Activated naive CD4-positive, alpha-beta T cell (primary cell): ENCODE measurements around the gene MAP7D1.

Source experiments
- DNase-seq, 4 experiments: peaks; one replicate each; lab custom pipeline; 2025; lab: John Stamatoyannopoulos, UW

The MAP7D1 gene

DNA sequence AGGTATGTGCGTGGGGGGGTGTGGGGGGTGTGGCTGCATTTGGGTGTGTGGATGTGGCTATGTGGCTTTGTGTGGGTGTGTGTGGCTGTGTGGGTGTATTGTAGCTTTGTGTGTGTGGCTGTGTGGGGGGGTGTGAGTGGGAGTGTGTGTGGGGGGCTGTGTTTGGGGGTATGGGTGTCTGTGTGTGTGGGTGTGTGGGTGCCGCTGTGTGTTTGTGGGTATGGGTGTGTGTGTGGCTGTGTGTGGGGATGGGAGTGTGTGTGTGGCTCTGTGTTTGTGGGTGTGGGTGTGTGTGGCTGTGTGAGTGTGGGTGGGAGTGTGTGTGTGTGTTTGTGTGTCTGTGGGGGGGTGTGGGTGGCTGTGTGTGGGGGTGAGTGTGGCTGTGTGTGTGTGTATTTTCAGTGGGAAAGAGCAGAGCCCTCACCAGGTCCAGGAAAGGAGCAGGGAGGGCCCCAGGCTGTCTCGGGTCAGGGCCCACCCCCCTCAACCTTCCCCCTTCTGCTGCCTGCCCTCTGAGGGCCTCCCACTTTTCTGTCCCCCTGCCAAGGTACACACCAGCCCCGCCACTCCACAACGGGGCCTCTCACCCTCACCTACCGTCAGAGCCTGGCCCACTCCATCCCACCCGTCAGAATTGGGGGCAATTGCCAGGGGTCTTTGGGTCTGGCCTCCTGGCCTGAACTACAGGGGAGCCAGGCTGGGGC is 29.0 kb upstream of the MAP7D1 start:
- no peak for DNase-seq

DNA sequence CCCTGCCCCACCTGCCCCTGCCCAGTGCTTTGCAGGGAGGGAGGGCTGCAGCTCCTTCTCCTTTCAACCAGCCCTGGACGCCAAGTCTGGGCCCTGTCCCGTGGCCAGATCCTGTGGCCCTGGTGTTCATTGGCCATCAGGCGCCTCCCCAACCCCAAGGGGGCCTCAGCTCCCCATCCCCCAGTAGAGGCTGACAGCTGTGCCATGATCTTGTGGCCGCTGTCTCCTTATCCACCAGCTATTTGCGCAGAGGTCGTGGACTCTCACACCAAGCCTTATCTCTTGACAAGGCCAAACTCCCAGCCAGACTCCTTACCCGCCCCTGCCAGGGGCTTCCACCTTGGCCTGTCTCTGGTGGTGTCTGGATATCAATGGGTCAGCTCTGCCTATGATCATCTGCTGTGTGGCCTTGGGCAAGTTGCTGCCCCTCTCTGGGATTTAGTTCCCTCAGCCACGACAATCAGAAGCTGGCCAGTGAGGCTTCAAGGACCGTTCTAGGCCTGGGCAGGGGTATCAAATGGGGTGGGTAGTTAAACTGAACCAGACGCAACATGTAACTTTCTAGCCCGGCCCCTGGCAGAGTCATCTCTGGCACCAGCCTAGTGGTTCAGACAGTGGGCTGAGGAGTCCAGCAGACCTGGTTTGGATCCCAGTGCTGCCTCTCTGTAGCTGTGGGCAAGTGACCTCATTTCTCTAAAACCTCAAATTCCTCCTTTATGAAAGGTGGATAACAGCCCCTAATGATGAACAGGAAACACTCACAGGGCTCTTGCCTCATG is 27.6 kb upstream of the MAP7D1 start:
- no peak for DNase-seq

DNA sequence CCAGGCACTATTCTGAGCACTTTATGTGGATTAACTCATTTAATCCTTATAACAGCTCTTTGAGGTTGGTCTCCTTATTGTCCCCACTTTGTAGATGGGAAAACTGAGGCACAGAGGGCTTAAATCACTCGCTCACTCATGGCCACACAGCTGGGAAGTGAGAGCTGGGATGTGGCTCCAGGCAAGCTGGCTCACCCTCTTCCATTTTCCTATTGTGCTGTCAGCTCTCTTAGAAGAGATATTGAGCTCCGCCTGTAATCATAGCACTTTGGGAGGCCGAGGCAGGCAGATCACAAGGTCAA is 27.1 kb upstream of the MAP7D1 start:
- no peak for DNase-seq

DNA sequence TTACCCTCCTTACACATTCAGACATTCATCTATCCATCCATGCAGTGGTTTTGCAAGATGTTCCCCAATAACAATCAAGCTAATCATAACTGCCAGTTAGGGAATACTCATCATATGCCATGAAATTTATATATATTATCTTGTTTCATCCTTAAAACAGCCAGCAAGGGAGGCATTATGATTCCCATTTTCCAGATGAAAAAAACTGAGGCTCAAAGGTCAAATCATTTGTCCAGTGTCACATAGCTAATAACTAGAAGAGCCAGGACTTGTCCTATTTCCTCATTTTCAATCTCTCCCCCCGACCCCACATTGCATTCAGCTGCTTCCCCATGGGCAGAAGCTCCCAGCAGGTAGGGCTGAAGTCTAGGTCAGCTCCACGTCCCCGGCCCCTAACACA is 23.9 kb upstream of the MAP7D1 start:
- DNase-seq = no peak

DNA sequence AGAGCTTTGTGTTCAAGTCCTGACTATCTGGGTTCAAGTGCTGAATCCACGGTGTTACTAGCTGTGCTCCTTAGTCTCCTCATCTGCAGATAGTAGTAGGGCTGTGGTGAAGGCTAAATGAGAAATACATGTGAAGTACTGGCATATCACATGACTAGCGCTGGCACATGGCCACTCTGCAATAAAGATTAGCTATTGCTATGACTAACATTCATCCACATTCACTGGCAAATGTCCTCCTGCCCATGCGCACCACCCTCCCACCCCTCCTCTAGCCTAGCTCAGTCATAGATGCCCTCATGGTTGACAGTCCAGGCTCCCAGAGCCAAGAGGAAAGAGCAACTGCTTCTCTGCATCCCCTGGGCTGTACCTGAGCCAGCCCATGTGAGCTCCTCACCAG is 22.5 kb upstream of the MAP7D1 start:
- no peak for DNase-seq

DNA sequence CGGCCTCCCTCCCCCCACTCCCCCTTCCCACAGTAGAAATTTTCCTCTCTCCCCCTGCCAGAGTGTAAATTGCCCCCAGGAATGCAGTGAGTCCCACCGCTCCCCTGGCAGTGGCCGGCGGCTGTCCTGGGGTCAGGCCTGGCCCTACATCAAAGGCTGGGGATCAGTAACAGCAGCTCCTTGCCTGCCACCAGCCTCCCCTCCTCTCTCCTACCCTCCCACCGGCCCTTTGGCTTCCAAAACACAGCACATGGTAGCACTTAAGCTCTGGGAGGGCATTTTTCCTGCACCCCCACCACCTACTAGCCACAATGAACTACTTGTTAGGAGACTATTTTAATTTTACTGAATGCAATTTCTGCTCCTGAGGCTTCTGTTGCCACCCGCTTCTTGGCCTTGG is 21.9 kb upstream of the MAP7D1 start:
- no peak for DNase-seq

DNA sequence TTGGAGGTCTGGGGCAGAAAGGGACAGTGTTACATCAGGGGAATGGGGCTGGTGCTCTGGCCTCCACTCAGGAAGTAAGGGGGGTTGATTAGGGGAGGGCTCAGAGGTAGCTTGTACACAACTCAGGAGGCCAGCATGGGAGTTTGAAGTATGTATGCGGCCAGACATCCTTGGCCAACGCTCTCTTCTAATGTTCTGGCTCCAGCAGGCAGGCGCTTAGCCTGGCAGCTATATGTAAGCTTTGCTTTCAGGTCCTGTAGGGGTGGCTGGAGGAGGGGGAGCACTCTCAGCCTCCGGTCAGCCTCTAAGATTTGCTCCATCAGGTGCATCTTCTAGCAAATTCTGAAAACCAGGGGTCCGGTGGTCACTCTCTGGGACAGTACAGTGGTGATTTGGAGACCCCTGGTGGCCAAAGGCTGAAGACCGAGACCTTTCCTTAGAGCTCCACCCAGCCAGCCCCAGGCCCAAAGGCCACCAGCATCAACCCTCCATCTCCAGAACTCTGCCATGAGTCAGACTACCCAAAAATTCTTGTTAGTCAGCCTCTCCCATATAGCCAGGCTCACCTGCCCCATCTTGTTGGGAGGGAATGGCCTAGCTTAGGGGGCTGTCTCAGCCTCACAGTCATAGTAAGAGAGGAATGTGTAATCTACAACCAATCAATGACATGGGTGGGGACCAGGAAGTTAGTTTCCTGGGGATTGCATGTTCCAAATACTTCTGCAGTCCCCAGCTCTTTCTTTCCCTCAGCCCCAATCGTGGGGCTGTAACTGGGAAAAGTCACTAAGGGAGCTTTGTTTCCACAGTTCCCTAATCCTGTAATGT is 21.2 kb upstream of the MAP7D1 start:
- DNase-seq = peak in 1 of 4 experiments; percentile 9

DNA sequence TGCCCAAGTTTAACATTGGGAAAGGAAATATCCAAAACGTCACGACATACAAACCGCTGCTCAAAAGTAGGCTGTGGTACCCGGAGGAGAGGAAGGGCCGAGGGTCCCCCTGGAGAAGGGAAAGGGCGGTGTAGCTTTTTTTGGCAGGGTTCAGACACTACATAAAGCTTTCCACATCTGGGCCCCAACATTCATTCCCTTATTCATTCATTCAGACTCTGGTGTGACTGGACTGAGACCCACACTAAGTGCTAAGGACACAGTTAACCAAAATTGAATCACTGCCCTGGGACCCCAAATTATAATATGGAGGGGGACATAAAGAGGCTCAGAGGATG is 20.7 kb upstream of the MAP7D1 start:
- no peak for DNase-seq

DNA sequence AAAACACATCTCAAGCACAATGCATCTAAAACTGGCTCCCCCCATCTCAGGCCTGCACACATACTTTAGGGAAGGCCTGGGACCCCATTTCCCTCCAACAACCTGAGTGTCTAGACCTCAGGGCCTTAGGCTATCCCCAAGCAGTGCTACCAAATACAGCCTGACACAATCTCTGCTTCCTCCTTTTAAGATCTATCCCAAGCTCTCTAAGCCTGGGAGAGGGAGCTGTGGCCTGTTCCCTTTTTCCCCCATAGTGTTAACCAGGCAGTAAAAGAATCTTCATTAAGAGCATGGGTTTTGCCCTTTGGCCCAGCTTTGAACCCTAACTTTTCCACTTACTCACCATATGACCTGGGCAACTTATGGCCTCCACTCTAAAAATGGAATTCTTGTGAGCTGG is 20.2 kb upstream of the MAP7D1 start:
- no peak for DNase-seq

DNA sequence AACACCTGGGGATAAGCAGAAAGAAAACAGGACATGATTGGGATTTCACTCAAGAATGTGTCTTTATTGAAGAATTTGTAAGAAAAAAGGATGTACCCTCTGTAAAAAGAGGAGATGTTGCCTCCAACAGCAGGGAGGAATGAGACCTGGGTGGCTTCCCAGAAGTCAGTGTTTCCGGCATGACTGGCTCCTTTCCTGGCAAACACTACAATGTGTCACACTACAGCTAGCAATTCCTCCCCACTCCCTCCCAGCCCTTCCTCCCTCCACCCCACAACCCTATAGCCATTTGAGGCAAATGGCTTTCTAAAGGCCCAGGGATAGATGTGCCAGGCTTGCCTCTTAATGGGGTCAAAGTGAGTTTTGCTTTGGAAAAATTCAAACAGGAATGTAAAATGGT is 19.4 kb upstream of the MAP7D1 start:
- no peak for DNase-seq

DNA sequence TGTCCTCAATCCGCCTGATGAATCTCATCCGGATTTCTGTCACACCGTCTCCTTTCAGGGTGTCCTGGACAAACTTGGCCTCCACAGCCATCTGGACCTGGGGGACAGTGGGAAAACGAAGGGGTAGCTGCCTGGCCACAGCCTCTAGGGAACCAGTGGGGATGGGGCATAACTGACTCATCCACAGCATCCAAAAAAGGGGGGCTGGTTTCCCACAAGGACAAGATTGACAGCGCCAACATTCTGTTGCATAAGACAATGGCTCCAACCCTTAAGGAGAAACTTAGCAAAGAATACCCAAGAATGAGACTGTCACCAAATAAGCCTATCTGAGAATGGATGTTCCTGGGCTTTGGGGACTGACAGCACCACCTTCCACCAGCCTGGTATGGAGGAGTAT is 18.7 kb upstream of the MAP7D1 start:
- no peak for DNase-seq

DNA sequence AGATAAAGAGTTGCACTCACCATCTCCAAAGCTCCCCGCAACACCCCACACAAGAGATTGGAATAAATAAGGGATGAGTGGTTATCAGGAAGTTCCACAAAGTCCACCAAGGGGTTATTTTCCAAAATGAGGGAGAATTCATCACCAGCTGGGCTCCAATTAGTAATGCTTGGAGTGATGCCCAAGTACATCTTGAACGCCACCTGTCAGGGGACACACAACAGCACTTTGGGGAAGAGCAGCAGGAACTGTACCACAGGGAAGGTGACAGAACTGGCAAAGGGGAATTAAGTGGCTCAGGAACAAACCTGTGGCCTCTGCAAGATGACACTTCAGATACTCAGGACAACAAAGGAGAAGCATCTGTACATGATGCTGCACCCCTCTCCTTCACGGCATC is 18.2 kb upstream of the MAP7D1 start:
- DNase-seq = no peak

DNA sequence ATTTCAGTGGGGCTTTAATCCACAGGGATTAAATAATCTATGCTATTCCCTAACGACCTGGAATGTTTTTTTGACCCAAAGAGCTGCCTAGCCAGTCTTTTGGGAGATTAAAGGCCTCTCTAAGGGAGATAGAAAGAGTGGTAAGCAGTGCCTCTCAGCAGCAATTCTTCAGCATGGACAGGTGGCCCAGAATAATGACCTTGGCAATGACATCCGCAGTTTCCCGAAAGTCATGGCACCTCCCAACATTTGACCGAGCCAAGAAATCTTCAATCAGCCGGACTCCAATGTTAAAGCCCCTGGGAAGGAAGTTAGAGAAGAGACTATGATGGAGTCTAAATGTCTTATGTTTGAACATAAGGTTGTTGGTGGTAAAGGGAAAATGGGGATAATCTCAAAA is 16.4 kb upstream of the MAP7D1 start:
- DNase-seq = no peak

DNA sequence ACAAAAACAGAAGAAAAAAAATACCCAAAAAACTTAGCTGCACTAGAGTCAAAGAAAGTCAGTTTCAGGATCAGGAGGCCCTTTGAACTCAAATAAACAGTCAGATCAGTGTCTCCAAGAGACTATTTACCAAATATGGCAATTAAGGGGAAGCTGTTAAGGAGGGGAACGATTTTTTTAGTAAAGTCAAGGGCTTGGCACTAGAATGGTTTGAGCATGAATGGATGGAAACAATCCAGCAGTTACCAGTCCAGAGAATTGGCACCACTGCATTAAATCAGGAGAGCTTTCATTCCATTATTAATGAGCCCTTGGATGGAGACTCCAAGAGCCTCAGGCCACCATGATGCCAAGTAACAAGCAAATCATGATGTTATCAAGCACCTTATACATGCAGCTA is 13.8 kb upstream of the MAP7D1 start:
- DNase-seq = no peak

DNA sequence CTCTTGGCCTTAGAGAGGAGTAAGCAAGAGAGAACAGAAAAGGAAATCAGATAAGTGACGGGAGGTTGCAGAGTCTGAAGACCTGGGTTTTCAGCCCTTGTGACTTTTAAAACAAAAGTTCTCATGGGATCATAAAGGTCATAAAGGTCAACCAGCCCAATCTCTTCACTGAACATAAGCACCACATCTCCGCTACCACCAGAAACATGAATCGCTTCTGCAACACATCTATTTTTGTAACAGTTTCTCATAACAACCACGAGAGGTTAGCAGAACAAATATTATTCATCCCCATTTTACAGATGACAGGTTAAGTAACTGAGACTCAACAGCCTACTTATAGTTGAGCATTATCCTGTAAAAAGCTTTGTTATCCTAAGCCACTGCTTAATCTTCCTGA is 12.5 kb upstream of the MAP7D1 start:
- no peak for DNase-seq

DNA sequence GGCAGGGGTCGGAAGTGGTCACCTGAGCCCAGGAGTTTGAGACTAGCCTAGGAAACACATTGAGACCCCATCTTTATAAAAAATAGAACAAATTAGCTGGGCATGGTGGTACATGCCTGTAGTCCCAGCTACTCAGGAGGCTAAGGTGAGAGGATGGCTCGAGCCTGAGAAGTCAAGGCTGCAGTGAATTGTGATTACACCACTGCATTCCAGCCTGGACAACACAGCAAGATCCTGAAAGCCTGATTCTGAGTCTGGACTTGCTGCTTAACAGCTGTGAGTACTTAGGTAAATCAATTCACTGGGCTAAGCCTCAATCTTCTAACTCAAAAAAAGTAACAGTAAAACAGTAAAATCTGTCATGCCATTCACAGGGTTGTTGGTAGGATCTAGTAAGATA is 11.5 kb upstream of the MAP7D1 start:
- no peak for DNase-seq

DNA sequence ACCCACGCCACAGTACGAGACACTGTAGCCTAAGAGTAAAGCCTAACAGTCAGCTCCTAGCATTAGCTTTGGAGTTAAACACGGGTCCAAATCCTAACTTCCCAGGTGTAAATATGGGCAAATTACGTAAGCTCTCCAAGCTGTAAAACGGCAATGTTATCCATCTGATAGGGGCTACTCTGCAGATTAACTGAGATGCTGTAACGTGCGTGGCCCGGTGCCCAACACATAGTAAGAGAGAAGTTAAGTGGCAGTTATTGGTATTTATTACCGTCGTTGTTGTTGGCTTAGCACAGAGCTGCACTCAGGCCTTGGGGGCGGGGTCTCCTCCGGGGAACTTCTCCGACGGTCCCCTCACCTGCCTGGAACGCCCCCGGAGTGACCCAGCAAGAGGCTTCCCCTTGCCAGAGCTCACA is 7.1 kb upstream of the MAP7D1 start:
- DNase-seq = no peak

DNA sequence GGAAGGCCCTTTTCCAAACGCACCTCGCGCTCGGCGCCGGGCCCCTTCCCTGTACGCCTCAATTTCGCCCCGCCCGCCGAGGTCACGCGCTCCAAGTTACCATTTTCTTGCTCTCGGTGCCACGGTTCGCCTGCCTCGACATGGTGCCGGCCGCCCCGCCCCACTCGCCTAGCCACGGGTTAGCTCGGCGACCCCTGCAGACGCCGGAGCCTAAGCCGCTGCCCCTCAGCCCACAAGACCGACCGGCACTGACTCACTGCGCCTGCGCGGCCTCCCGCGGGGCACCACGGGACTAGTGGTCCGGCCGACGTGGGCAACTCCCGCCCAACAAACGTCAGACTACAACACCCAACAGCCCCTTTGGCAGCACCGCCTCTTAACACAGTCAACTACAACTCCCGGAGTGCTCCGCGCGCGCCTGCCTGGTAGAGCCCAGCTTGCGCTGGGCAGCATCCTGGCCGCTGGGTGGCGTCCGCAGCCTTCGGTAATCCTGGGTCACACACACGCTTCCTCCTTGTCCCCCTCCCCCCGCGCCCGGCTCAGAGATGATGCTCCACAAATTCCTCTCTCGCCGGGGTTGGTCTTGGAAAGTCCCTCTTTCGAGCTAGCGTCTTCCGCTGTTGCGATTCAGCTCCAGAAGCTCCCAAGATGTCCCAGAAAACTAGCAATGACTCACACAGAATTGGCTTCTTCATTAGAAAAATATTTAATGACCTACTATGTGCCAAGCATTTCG is 6.6 kb upstream of the MAP7D1 start, which contains the start of gene TRAPPC3:
TRAPPC3 (minus strand) TSS at position 250 of the 736 bp plus-strand sequence; CDS start at position 142, 108 bp downstream.
- peak; percentile 95 to 98 (median 98) for DNase-seq

DNA sequence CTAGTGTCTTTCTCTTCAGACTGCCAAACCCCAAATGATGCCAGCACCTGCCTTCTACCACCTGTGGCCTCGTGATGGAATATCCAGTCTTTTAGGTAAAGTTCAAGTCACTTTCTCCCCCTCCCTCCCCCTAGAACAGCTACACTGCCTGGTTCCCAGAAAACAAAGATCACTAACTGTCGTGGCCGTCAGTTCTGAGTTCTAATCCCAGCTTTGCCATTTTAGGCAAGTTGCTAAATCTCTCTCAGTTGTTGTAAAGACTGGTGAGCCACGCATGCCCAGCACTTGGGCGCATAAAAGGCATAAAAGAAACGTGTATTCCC is 6.0 kb upstream of the MAP7D1 start:
- no peak for DNase-seq

DNA sequence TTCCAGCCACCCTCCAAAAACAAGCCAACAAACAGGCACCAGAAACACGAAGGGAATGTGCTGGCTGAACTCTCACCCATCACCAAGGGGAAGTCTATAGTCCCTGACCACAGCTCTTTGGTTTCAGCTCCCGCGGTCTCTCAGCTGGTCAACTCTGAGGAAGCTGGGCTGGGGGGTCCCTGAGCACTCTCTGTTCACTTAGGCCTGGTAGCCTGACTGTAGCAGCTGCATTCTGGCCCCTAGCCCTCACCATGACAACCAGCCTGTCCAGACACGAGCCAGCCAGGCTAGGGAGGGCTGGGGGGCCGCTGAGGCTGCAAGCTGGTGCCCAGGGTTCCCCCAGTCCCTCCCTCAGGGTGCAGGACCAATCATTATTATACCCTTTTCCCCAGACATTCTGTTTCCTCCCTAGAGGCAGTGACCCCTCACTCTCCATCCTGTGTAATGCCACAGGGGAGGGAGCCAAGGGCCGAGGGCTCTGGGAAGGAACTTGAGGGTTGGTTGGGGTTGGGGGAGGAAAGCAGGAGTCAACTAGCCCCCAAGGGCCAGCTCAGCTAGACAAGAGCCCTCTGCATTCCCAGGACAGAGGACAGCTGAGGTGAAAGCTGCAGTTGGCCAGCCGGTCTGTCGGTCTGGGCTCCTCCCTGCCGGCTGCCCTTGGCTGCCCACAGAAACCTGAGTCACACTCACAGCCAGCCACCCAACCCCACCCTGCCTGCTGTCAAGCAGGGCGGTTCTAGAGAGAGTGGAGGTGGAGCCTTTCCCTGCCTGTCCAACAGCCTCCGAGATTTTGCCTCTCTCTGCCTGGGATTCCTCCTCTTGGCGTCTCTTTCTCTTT is 5.4 kb upstream of the MAP7D1 start:
- peak in 3 of 4 experiments; percentile 18 to 41 (median 33) for DNase-seq

DNA sequence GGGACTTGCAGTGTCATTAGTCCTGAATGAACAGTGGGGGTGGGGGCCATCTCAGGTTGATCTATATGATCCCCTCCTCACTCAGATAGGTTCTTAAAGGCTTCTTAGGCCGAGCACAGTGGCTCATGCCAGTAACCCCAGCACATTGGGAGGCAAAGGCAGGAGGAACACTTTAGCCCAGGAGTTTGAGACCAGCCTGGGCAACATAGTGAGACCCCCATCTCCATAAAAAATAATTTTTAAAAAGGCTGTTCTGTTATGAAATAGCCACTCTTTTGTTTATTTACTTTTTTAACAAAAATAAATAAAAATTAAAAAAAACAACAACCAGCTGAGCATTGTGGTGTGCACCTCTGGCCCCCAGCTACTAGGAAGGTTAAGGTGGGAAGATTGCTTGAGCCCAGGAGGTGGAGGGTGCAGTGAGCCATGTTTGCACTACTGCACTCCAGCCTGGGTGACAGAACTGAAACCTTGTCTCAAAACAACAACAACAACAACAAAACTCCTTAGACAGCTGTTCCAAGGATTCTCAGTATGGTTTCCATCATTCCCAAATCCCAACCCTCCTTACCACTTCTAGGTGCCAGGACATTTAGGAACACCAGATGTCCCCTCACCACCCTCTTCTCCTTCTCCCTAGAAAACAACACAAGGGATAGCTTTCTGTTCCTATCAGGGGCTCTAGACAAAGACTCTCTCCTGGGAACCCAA is 4.7 kb upstream of the MAP7D1 start:
- no peak for DNase-seq
